GM21367 (cell line): ENCODE results near the gene USP17L13.
"Not testable (repeated sequence)": the region's sequence is repeated elsewhere in the genome, so short reads cannot be mapped to it uniquely, and the experiment has no call there.

ENCODE experiments used
- ATAC-seq: cut with Tn5 transposase; IDR thresholded peaks from one replicate; pipeline ENCODE4 v1.9.1; 2021; ENCODE audit not compliant: unreplicated experiment

Gene USP17L13, protein sequence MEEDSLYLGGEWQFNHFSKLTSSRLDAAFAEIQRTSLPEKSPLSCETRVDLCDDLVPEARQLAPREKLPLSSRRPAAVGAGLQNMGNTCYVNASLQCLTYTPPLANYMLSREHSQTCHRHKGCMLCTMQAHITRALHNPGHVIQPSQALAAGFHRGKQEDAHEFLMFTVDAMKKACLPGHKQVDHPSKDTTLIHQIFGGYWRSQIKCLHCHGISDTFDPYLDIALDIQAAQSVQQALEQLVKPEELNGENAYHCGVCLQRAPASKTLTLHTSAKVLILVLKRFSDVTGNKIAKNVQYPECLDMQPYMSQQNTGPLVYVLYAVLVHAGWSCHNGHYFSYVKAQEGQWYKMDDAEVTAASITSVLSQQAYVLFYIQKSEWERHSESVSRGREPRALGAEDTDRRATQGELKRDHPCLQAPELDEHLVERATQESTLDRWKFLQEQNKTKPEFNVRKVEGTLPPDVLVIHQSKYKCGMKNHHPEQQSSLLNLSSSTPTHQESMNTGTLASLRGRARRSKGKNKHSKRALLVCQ

DNA sequence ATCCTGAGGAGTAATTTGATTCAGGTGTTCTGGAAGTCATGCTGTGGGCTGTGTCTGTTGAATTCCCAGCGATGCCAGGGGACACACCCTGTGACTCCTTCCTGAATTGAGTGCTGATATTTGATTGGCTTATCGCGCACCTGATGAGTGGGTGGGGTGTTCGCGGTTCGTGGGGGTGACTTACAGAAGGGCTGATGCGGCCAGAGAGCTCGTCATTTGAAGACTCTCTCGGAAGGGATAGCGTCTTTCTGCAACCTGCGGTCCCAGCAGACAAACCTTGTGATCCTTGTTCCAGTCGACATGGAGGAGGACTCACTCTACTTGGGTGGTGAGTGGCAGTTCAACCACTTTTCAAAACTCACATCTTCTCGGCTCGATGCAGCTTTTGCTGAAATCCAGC, at the start of gene USP17L13:
TSS of gene USP17L13 (plus strand) at position 301 of the 400 bp plus-strand sequence. CDS start at position 301, 0 bp downstream.
- not testable (repeated sequence) for ATAC-seq

- ATAC-seq: not testable (repeated sequence)
Measured at GRCh38 chr4:9210357-9210756, 14.3 kb upstream of the USP17L13 start, which contains the start of gene USP17L10. Gene USP17L10, plus strand, starts transcription at chr4:9210657. Its CDS starts 0 bp downstream, at chr4:9210657.

DNA sequence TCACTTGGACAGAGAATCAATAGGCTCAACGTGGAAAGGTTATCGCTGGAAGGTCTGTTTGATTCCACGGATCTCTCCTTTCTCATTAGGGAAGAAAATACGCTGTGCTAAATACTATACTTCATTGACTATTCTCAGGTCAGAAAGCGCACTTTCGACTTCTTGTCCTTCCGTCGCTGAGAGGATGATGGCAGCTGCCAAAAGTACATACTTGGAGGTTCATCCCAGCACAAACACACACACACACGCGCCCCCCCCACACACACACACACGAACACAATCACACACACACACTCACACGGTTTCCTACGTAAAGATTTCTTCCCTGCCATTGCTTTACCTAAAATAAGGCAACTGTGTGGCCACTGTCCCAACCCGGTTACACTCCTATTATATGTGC, 10.0 kb upstream of the USP17L13 start:
- not testable (repeated sequence) for ATAC-seq

DNA sequence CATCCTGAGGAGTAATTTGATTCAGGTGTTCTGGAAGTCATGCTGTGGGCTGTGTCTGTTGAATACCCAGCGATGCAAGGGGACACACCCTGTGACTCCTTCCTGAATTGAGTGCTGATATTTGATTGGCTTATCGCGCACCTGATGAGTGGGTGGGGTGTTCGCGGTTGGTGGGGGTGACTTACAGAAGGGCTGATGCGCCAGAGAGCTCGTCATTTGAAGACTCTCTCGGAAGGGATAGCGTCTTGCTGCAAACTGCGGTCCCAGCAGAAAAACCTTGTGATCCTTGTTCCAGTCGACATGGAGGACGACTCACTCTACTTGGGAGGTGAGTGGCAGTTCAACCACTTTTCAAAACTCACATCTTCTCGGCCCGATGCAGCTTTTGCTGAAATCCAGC, 9.6 kb upstream of the USP17L13 start, which contains the start of gene USP17L11:
TSS of gene USP17L11 (plus strand) at position 301 of the 400 bp plus-strand sequence. CDS start at position 301, 0 bp downstream.
- not testable (repeated sequence) for ATAC-seq

DNA sequence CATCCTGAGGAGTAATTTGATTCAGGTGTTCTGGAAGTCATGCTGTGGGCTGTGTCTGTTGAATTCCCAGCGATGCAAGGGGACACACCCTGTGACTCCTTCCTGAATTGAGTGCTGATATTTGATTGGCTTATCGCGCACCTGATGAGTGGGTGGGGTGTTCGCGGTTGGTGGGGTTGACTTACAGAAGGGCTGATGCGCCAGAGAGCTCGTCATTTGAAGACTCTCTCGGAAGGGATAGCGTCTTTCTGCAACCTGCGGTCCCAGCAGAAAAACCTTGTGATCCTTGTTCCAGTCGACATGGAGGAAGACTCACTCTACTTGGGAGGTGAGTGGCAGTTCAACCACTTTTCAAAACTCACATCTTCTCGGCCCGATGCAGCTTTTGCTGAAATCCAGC, 4.8 kb upstream of the USP17L13 start, which contains the start of gene USP17L12:
TSS of gene USP17L12 (plus strand) at position 301 of the 400 bp plus-strand sequence. CDS start at position 301, 0 bp downstream.
- ATAC-seq: not testable (repeated sequence)

GRCh38 chr4:9230249-9230648, 5.6 kb downstream of the USP17L13 start:
- not testable (repeated sequence) for ATAC-seq

GRCh38 chr4:9234085-9234484, 9.4 kb downstream of the USP17L13 start, which contains the start of gene USP17L15:
Gene USP17L15, plus strand, starts transcription at chr4:9234385. Its CDS starts 0 bp downstream, at chr4:9234385.
- ATAC-seq: not testable (repeated sequence)

- not testable (repeated sequence) for ATAC-seq
Measured at GRCh38 chr4:9238461-9238860, 13.8 kb downstream of the USP17L13 start.

GRCh38 chr4:9243579-9243978, 18.9 kb downstream of the USP17L13 start, which contains the start of gene USP17L17:
Gene USP17L17, plus strand, starts transcription at chr4:9243879. Its CDS starts 0 bp downstream, at chr4:9243879.
- ATAC-seq: not testable (repeated sequence)

- not testable (repeated sequence) for ATAC-seq
Measured at GRCh38 chr4:9247953-9248680, 23.4 kb downstream of the USP17L13 start, which contains the start of gene USP17L18. Gene USP17L18, plus strand, starts transcription at chr4:9248630. Its CDS starts 0 bp downstream, at chr4:9248630.

DNA sequence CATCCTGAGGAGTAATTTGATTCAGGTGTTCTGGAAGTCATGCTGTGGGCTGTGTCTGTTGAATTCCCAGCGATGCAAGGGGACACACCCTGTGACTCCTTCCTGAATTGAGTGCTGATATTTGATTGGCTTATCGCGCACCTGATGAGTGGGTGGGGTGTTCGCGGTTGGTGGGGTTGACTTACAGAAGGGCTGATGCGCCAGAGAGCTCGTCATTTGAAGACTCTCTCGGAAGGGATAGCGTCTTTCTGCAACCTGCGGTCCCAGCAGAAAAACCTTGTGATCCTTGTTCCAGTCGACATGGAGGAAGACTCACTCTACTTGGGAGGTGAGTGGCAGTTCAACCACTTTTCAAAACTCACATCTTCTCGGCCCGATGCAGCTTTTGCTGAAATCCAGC, 28.4 kb downstream of the USP17L13 start, which contains the start of gene USP17L19:
TSS of gene USP17L19 (plus strand) at position 301 of the 400 bp plus-strand sequence. CDS start at position 301, 0 bp downstream.
- not testable (repeated sequence) for ATAC-seq

- not testable (repeated sequence) for ATAC-seq
Measured at GRCh38 chr4:9257824-9258223, 33.1 kb downstream of the USP17L13 start, which contains the start of gene USP17L20. Gene USP17L20, plus strand, starts transcription at chr4:9258124. Its CDS starts 0 bp downstream, at chr4:9258124.

- not testable (repeated sequence) for ATAC-seq
Measured at GRCh38 chr4:9262572-9262971, 37.9 kb downstream of the USP17L13 start, which contains the start of gene USP17L21. Gene USP17L21, plus strand, starts transcription at chr4:9262872. Its CDS starts 0 bp downstream, at chr4:9262872.

DNA sequence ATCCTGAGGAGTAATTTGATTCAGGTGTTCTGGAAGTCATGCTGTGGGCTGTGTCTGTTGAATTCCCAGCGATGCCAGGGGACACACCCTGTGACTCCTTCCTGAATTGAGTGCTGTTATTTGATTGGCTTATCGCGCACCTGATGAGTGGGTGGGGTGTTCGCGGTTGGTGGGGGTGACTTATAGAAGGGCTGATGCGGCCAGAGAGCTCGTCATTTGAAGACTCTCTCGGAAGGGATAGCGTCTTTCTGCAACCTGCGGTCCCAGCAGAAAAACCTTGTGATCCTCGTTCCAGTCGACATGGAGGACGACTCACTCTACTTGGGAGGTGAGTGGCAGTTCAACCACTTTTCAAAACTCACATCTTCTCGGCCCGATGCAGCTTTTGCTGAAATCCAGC, 42.6 kb downstream of the USP17L13 start, which contains the start of gene USP17L22:
TSS of gene USP17L22 (plus strand) at position 301 of the 400 bp plus-strand sequence. CDS start at position 301, 0 bp downstream.
- not testable (repeated sequence) for ATAC-seq

DNA sequence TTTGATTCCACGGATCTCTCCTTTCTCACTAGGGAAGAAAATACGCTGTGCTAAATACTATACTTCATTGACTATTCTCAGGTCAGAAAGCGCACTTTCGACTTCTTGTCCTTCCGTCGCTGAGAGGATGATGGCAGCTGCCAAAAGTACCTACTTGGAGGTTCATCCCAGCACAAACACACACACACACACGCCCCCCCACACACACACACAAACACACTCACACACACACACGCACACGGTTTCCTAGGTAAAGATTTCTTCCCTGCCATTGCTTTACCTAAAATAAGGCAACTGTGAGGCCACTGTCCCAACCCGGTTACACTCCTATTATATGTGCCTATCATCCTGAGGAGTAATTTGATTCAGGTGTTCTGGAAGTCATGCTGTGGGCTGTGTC, 47.0 kb downstream of the USP17L13 start:
- ATAC-seq: not testable (repeated sequence)
